Activated CD8-positive, alpha-beta memory T cell treated with anti-CD3 and anti-CD28 coated beads, Interleukin-2, amount 10 ng/mL, durations not matched to agents 7 days and 5 days (primary cell): Measurements from ENCODE around the gene TTLL11. TPM values are rescaled to one million over a fixed set of nuclear protein-coding genes. Genes with fewer than 3 reads are reported as not detected.
A peak's percentile ranks its signal among the peaks of the same experiment; 100 is the strongest.

Experiments used
- ATAC-seq: fragments of 150-1000 bp; cut with Tn5 transposase; one replicate; pipeline ENCODE4 v1.10.0; 2021; ENCODE audit warnings: moderate library complexity
- CTCF ChIA-PET: fragments of 350-600 bp; sonication (Branson Sonifier 250); formaldehyde crosslinking; loops from one replicate; lab custom pipeline; 2021; ENCODE audit warnings: antibody characterized with exemption; lab: Charles Lee
- DNase-seq: peaks from one replicate; pipeline ENCODE4 v3.0.0-alpha.2; 2020
- H3K27ac Mint-ChIP-seq: one replicate; pipeline ENCODE4 v1.8.0; 2021; ENCODE audit warnings: mild to moderate bottlenecking, mixed read lengths
- H3K27me3 Mint-ChIP-seq: one replicate; pipeline ENCODE4 v1.8.0; 2021; ENCODE audit warnings: mixed read lengths
- H3K36me3 Mint-ChIP-seq: one replicate; pipeline ENCODE4 v1.8.0; 2021; ENCODE audit warnings: mild to moderate bottlenecking, mixed read lengths
- H3K4me1 Mint-ChIP-seq: one replicate; pipeline ENCODE4 v1.8.0; 2021; ENCODE audit warnings: mixed read lengths
- H3K4me3 Mint-ChIP-seq: one replicate; pipeline ENCODE4 v1.8.0; 2021; ENCODE audit warnings: mild to moderate bottlenecking, moderate library complexity, mixed read lengths
- H3K9me3 Mint-ChIP-seq: one replicate; pipeline ENCODE4 v1.8.0; 2022; ENCODE audit warnings: low read depth, mixed read lengths
- total RNA-seq, 2 experiments: library from RNA; stranded (reverse); gene quantifications; one replicate each; pipeline ENCODE4 v1.2.3, GENCODE V29; 2021

Gene TTLL11
- total RNA-seq, 2 experiments from 2014 or later: 2.2 to 2.5 TPM

DNA sequence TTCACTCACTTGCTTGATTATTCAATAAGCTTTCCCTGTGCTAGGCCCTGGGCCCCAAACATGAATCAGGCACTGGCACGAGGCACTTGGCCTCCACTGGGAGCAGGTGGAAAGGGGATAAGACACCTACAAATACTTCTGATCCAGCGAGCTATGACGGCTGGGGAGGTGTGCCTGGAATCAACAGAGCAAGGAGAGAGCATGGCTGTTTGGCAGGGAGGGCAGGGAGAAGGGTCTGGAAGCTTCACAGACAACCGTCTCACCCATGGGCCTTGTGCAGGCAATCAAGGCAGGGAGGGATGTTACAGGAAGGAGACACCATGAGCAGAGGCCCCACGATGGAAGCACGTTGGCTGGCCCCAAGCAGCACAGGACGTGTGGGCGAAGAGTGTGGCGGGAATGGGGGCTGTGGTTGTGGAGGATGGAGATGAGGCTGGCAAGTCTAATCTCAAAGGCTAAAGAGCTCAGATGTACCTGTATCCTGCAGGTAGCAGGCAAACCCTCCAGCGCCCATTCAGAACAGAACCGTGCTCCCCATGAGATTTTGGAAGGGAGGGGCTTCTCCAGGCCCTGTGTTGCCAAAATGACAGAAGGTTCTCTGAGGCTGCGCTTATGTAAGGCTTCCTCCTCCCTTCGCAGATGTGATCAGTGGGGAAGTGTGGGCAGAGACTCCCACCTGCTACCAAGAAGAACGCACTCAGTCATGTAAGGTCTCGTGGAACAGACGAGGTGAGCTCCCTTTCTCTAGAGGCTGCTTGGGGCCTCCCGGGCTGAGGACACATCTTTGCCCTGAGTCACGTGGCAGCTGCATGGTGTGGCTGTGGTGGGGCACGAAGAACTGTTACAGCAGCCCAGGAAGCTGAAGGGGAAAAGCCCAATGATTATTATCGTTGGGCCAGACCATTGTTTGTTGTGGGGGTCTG lies 252.0 kb downstream of the TTLL11 start:
- ATAC-seq: no peak
- Mint-ChIP-seq H3K27me3 (peaks cover 19% of the 10 kb centered on the region), H3K4me3 (no peak overlapping the region), H3K4me1 (peaks cover 8% of the 10 kb centered on the region), H3K36me3 (no peaks in the 10 kb centered on the region), H3K9me3 (no peaks in the 10 kb centered on the region), H3K27ac (no peak overlapping the region)
- CTCF ChIA-PET: interaction anchor here (1.2 kb wide), 1 partner anchor 44 kb away, joined by 3 read pairs; no protein-coding TSS in a partner anchor
- peak; percentile 39 for DNase-seq

DNA sequence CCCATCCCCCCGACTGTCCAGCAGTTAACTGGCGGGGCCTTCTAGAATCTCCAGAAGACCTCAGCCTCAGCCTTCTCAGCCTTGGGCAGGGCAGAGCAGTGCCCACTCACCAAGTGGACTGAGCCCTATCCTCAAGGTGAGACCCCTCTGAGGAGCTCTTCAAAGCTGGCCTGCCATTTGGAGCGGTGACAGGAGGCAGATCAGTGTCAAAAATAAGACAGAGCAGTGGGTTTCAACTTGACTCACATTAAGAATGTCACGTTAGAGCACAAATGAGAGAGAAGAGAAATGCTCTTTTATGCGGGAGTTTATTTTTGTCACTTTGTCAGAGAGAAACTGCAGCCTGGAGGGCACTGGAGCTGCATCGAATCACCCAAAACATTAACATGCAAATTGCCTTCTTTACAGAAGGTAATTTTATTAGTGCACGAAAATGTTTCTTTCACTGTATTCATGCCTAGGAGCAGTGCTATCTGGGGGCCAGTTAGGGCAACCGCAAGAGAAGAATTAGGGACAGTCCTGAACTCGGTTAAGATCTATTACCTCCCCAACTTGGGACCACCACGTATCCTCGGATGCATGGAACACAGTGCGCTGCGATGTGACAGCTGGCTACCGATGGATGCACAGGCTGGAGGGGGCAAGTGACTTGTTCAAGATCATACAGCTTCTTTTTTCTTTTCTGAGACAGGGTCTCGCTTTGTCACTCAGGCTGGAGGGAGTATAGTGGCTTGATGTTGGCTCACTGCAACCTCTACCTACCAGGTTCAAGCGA lies 253.2 kb downstream of the TTLL11 start:
- peaks cover 8% of the 10 kb centered on the region for H3K4me1 Mint-ChIP-seq
- ATAC-seq (peak; percentile 66), DNase-seq (peak; percentile 41)
- peak overlapping the region; percentile 17 for H3K27ac Mint-ChIP-seq
- no peaks in the 10 kb centered on the region for H3K36me3 Mint-ChIP-seq
- no peaks in the 10 kb centered on the region for H3K9me3 Mint-ChIP-seq
- H3K4me3 Mint-ChIP-seq: no peak overlapping the region
- CTCF ChIA-PET: interaction anchor here (0.9 to 1.2 kb wide), 2 partner anchors 45 to 294 kb away, joined by 3 read pairs; no protein-coding TSS in a partner anchor
- peaks cover 12% of the 10 kb centered on the region for H3K27me3 Mint-ChIP-seq

DNA sequence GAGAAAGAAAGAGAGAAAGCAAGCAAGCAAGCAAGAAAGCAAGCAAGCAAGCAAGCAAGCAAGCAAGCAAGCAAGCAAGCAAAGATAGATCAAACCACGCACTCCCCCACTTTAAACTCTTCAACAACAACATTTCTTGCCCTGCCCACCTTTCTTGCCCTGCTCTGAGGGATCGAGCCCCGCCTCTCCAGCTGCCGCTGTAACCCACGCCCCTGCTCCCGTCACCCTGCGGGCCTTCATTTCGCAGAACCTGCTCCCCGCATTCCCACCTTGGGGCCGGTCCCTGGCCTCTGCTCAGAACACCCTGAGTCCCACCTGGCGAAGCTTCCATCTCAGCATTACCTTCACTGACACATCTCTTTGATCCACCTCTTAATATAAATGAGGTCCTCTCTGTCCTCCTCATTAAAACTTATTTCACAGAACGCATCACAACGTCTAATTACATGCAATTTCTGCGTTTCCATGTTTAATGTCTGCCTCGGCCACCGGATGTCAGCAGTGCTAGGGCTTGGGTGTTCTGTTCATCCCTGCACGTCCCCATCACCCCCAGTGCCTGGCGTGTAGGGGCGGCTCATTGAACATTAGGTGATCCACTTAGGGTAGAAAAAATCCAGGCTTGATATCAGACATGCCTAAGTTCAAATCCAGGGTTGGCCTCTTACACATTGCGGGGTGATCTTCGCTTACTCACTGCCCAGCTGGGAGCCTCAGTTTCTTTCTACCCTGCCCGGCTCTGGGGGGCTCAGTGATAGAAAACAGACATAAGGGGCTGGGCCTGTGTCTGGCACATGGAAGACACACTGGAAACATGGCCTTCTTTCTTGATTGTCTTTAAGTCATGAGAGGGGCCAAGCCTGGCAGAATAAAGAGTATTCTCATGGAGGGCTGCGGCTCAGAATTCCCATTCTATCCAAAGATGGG lies 254.1 kb downstream of the TTLL11 start:
- no peak overlapping the region for H3K4me3 Mint-ChIP-seq

DNA sequence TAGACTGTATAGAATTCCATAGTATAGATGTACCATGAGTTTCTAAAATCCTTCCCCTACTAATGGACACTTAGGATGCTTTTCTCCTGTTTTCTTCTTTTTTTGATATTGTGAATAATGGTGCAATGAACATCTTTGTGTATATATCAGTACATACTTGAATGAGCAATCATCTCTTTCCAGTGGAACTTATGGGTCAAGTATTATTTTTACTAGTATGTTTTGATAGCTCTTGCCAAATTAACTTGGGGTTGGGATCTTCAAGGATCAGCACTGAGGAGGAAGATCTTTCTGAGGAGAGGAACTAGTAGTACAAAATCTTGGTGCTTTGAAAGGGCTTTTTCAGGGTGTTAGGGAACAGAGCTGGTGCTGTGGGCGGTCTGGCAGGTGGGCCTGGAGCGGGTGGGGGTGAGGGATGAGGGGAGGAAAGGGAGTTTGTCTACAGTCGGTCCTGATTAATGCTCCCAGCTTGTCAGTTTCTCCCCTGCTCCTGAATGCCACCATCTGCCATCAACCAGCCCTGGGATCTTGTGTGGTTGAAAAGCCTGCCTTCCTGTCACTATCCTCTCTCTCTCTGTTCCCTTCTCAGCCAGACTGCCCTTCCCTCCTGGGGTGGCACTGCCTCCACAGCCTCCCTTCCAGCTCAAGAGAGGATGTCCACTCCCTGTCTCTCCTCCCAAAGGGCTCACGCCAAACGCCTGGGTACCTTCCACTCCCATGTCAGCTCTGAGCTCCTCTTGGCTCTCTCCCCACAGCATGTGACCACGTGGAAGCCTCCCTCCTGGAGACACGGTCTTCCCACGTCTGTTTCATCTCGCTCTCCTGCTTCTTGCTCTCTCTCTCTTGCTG lies 255.8 kb downstream of the TTLL11 start:
- Mint-ChIP-seq H3K27me3 (no peaks in the 10 kb centered on the region), H3K36me3 (no peaks in the 10 kb centered on the region), H3K4me1 (peaks cover 8% of the 10 kb centered on the region), H3K4me3 (no peak overlapping the region), H3K27ac (no peak overlapping the region), H3K9me3 (no peaks in the 10 kb centered on the region)
- CTCF ChIA-PET: no interaction called here
- DNase-seq: peak; percentile 19
- ATAC-seq: no peak

More for the DNA sequence above, 254.1 kb downstream of the TTLL11 start:
- Mint-ChIP-seq H3K27me3 (peaks cover 3% of the 10 kb centered on the region), H3K36me3 (no peaks in the 10 kb centered on the region), H3K27ac (no peak overlapping the region), H3K9me3 (no peaks in the 10 kb centered on the region), H3K4me1 (peaks cover 8% of the 10 kb centered on the region)
- CTCF ChIA-PET: no interaction called here
- DNase-seq: peak; percentile 37
- ATAC-seq: no peak

DNA sequence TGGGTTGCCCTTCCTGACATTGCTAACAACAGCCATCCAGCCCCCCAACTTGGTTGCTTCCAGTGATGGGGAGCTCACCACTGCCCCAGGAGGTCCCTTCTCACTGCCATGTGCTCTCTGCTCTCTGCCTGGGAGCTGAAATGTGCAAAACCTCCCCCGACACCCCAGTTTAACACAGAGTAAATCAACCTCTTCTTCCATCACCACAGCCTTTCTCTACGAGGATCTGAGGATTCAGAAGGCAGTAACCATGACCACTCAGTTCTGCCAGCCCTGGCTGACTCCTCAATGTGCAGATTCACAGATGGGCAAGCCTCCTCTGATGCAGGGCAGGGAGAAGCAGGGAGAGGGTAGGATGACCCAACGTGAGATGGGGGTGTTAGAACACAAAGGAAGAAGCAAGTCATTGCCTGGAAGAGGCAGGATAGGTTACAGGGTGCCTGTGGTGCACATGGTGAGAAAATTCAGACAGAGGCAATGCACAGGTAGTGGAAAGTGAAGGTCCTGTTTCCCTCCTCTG lies 256.7 kb downstream of the TTLL11 start:
- peaks cover 7% of the 10 kb centered on the region for H3K4me1 Mint-ChIP-seq
- H3K4me3 Mint-ChIP-seq: no peak overlapping the region
- DNase-seq (peak; percentile 18), ATAC-seq (no peak)
- H3K27ac Mint-ChIP-seq: no peak overlapping the region
- H3K9me3 Mint-ChIP-seq: no peaks in the 10 kb centered on the region
- no peaks in the 10 kb centered on the region for H3K36me3 Mint-ChIP-seq
- CTCF ChIA-PET: no interaction called here
- no peaks in the 10 kb centered on the region for H3K27me3 Mint-ChIP-seq

DNA sequence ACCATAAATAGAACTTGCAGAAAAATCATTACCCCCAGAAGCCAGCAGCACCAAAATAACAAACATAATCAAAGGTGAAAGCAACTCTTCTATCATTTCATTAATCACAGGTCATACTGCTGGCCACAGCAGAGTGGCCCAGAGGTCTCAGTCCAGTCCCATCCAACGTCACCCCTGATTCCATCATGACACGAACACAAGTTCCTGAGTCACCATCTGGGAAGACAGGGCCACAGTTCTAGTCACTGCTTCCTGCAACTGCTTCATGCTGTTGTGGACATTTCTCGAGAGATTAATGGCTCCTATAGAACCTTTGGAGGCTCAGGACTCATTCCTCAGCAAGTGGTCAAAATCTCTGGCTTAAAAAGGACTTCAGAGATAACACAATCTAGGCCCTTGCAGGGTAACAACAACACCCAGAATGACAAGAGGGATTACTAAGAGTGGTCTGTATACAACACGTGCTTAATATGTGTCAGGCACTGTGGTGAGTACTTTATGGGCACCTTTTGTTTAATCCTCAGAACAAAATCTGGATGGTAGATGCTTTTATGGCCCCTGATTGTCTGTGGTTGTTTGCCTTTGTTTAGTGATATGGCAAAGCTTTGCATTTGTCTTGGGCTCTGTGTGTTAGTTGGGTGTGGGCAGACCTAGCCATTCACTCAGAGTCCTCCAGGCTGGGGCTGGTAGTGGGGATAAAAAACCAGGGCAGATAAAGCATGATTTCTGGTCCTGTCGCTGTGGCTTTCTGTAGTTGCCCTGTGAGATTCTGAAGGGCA lies 257.3 kb downstream of the TTLL11 start:
- H3K27ac Mint-ChIP-seq: no peak overlapping the region
- H3K4me1 Mint-ChIP-seq: peaks cover 2% of the 10 kb centered on the region
- no peak overlapping the region for H3K4me3 Mint-ChIP-seq
- no peaks in the 10 kb centered on the region for H3K36me3 Mint-ChIP-seq
- H3K27me3 Mint-ChIP-seq: no peaks in the 10 kb centered on the region
- ATAC-seq (no peak), DNase-seq (peak; percentile 5)
- no peaks in the 10 kb centered on the region for H3K9me3 Mint-ChIP-seq
- CTCF ChIA-PET: no interaction called here

DNA sequence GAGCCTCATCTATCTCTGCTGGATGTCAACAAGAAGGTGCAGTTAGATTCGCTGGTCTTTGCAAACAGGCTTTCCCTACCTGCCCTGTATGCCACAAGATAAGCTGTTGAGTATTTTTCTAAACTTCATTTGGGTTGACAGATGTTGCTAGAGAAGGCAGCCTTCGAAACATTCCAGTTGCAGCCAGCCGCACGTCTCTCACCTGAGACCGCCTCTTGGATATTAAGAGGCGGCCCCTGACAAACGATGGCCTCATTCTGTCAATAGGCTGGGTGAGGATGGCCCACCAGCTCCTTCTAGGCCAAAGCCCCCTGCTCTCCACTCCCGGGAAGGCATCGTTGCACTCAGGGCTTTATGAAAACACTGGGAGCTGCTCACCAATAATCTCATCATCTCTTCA lies 260.0 kb downstream of the TTLL11 start:
- H3K4me3 Mint-ChIP-seq: no peak overlapping the region
- CTCF ChIA-PET: no interaction called here
- H3K27ac Mint-ChIP-seq: no peak overlapping the region
- ATAC-seq: no peak
- peak; percentile 12 for DNase-seq
- no peaks in the 10 kb centered on the region for H3K36me3 Mint-ChIP-seq
- H3K27me3 Mint-ChIP-seq: no peaks in the 10 kb centered on the region
- no peaks in the 10 kb centered on the region for H3K4me1 Mint-ChIP-seq
- no peaks in the 10 kb centered on the region for H3K9me3 Mint-ChIP-seq

DNA sequence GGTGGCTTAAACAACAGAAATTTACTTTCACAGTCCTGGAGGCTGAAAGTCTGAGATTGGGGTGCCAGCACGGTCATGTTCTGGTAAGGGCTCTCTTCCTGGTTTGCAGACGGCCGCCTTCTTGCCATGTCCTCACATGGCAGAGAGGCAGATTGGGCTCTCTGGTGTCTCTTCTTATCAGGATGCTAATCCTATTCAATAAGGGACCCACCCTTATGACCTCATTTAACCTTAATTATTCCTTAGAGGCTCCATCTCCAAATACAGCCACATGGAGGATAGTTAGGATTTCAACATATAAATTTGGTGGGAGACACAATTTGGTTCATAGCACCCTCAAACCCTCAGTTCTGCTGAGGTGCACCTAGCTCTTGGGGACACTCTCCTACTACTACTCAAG lies 261.2 kb downstream of the TTLL11 start:
- H3K27me3 Mint-ChIP-seq: no peaks in the 10 kb centered on the region
- DNase-seq (peak; percentile 4), ATAC-seq (no peak)
- no peaks in the 10 kb centered on the region for H3K4me1 Mint-ChIP-seq
- H3K9me3 Mint-ChIP-seq: no peaks in the 10 kb centered on the region
- CTCF ChIA-PET: no interaction called here
- H3K4me3 Mint-ChIP-seq: no peak overlapping the region
- H3K27ac Mint-ChIP-seq: no peak overlapping the region
- H3K36me3 Mint-ChIP-seq: no peaks in the 10 kb centered on the region

DNA sequence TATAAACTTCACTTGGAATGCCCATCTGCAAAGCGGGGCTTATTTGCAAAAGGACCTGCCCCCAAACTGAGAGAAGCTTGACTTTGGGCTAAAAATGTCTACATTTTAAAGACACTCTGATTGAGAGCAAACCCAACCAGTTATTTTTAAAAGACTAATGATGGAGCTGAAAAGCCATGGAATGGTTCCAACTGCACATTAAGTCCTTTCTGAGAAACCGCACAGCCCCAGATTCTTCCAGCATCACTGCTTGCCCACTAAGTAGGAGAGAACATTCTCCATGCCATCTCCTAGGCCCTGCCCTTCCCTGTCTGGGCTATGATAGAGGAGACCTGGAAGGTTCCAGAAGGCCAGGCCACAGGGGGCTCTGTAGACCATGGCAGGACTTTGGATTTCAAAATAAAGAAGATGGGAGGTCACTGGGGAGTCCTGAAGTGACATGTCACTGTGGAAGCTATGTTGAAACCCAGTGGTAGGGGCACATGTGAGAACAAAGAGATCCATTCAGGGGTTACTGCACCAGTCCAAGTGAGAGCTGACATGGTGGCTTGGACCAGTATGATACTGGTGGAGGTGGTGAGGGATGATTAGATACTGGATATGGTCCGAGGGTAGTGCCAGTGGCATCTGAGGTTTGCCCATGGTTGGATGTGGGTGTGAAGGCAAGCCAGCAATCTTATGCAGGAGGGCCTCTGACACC lies 262.5 kb downstream of the TTLL11 start:
- Mint-ChIP-seq H3K27me3 (no peaks in the 10 kb centered on the region), H3K4me3 (no peak overlapping the region), H3K4me1 (no peaks in the 10 kb centered on the region), H3K27ac (no peak overlapping the region), H3K9me3 (no peaks in the 10 kb centered on the region), H3K36me3 (no peaks in the 10 kb centered on the region)
- no peak for DNase-seq
- no peak for ATAC-seq
- CTCF ChIA-PET: no interaction called here

DNA sequence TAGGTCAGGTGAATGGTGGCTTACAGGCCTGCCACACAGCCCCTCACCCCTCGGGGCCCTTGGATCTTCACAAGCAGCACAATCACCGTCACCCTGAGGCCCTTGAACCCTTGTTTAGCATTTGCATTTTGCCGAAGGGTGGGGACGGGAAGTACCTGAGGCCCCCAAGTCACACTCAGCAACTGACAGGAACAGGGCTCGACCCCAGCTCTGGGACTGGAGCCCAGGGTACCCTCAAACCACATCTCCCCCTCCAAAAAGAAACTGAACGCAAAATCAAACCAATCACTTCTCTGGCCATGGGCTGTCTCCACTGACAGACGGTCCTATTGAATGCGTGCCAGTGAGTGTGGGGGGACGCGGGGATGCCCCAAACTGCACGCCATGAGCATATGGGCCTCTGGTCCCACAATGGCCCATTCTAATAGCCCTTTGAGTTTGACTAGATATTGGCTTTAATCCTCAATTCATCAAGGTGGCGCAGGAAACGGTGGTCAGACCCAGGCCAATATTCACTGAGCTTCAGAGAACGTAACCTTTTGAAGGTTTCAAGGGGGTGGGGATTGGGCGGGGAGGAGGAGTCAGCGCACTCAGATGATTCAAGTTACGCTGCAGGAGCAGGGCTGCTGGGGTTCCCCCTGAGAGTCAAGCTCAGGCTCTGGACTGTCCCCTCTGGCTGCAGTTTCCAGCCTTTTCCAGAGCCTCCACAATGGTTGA lies 265.7 kb downstream of the TTLL11 start:
- H3K27me3 Mint-ChIP-seq: no peaks in the 10 kb centered on the region
- no peak overlapping the region for H3K27ac Mint-ChIP-seq
- H3K9me3 Mint-ChIP-seq: no peaks in the 10 kb centered on the region
- ATAC-seq: no peak
- H3K4me3 Mint-ChIP-seq: no peak overlapping the region
- H3K36me3 Mint-ChIP-seq: no peaks in the 10 kb centered on the region
- CTCF ChIA-PET: no interaction called here
- no peak for DNase-seq
- no peaks in the 10 kb centered on the region for H3K4me1 Mint-ChIP-seq

DNA sequence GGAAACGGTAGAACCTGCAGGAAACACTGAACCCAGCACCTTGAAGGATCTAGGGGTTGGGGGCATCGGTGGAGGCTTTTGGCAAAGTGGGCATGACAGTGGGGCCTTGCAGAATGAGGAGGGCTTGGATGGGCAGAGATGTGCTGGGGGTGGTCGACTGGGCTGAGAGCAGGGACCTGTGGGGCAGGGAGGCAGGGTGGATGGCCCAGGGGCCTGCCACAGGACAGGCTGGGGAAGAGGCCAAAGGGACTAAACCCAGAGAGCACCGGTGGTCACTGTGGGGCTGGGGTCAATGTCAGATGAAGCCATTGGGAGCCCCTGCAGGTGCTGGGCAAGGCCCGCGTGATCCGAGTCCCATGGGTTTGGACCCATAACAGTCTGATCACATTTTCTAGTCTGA lies 266.4 kb downstream of the TTLL11 start:
- Mint-ChIP-seq H3K27ac (no peak overlapping the region), H3K9me3 (no peaks in the 10 kb centered on the region), H3K4me3 (no peak overlapping the region), H3K36me3 (no peaks in the 10 kb centered on the region), H3K4me1 (peaks cover 3% of the 10 kb centered on the region), H3K27me3 (no peaks in the 10 kb centered on the region)
- ATAC-seq (no peak), DNase-seq (no peak)
- CTCF ChIA-PET: no interaction called here
